Measurements from ENCODE around the gene ZCRB1.

The ZCRB1 gene

GRCh38 chr12:42327227-42327590, 1.3 kb upstream of the ZCRB1 start:
- no peak for DNase-seq (ENCODE audit: low read depth in 2 of 2)

GRCh38 chr12:42326541-42327226, 790 bp upstream of the ZCRB1 start:
- no peak for DNase-seq (ENCODE audit: low read depth in 2 of 2)

DNA sequence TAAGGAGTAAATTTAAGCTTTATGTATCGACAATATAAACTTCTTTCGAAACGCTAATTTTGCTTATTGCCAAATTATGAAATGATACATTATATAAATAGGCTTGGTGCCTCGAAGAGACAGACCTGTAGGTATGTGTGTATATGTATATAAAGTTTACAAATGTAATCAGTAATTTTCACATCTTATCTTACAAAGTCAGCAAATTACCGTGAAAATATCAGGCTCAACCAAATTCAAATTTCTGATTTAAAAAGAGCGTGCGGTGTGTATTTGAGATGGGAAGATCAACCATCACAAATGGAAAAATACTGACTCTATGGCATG, 605 bp downstream of the ZCRB1 start:
- DNase-seq (ENCODE audit: low read depth in 2 of 2) = no peak

GRCh38 chr12:42323856-42324255, 2.0 kb downstream of the ZCRB1 start:
- DNase-seq (ENCODE audit: low read depth in 2 of 2) = no peak

DNA sequence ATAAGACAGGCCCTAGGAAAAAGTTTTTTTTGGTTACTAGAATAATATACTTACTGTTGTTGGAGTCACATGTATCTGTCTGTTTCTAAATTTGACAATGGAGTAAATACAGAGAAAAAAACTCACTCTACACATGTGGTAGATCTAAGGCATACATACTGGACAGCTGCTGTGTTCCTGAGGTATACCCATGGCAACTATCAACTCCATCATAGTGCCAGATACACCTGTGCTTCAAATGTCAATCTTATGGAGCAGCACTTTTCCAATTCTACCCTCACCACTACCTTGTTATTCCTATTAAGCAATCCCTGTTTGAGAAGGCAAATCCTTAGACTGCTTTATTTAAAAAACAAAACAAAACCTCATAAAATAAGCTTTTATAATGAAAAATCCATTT, 3.3 kb downstream of the ZCRB1 start:
- no peak for DNase-seq (ENCODE audit: low read depth in 2 of 2)

GRCh38 chr12:42320796-42321195, 5.1 kb downstream of the ZCRB1 start:
- no peak for DNase-seq (ENCODE audit: low read depth in 2 of 2)

DNA sequence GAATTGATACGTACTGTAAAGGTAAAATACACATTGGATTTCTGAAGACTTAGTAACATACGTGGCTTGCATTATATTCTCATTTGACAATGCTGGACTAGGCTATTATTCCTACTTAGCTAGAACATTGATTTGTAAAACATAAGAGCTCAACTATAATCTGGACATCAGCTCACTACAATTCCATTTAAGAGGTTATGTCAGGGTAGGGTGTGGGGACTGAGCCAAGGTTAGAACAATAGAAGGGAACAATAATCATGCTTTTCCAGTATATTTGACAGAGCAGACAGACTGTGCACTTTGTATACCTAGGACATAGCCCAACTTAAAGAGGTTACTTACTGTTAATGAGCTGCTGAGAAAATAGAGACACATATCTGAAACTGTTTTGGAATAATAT, 10.8 kb downstream of the ZCRB1 start:
- no peak for DNase-seq (ENCODE audit: low read depth in 2 of 2)

GRCh38 chr12:42309996-42310395, 15.9 kb downstream of the ZCRB1 start:
- DNase-seq (ENCODE audit: low read depth in 2 of 2) = no peak

- no peak for DNase-seq (ENCODE audit: low read depth in 2 of 2)
Measured at GRCh38 chr12:42308390-42308789, 17.5 kb downstream of the ZCRB1 start.

- DNase-seq (ENCODE audit: low read depth in 2 of 2) = no peak
Measured at GRCh38 chr12:42306297-42306696, 19.6 kb downstream of the ZCRB1 start.

DNA sequence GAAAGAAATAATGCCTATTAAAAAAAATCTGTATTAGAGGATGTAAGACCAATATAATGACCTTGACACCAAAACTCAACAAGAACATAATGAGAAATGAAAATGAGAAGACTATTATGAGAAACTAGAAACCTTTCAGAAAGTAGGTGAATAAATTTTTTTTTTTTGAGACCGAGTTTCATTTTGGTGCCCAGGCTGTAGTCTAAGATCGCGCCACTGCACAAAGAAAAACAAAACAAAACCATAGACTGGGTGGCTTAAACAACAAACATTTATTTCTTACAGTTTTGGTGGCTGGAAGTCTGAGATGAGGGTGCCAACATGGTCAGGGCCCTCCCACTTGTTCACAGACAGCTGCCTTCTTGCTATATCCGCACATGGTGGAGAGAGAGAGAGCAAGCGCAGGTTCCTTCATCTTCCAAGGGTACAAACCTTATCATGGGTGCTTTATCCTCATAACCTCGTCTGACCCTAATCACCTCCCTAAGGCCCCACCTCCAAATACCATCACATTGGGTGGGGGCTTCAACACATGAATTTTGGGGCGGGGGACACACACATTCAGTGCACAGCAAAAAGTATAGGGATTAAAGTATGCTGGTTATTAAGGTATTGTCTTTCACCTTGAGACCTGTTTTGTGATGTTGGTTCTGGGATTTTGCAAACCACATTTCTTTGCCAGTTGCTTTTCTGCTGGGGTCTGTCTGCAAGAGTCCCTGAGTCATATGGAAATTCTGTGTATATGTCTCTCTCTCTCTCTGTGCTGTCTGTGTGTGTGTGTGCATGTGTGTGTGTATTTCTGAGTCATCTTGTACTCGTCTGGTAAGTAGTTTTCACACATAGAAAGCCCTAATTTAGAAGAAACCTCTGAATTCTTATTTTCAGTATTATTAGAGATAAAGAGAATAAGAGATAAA, 26.2 kb downstream of the ZCRB1 start:
- peak; percentile 37 to 46 for DNase-seq (ENCODE audit: low read depth in 2 of 2)

DNA sequence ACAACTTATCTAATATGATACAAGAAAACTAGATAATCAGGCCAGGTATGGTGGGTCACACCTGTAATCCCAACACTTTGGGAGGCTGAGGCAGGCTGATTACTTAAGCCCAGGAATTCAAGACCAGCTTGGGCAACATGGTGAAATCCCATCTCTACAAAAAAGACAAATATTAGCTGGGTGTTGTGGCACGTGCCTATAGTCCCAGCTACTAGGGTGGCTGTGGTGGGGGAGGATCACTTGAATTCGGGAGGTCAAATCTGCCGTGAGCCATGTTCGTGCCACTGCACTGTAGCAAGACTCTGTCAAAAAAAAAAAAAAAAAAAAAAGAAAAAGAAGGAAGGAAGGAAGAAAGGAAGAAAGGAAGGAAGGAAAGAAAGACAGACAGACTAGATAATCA, 27.0 kb downstream of the ZCRB1 start:
- no peak for DNase-seq (ENCODE audit: low read depth in 2 of 2)

DNA sequence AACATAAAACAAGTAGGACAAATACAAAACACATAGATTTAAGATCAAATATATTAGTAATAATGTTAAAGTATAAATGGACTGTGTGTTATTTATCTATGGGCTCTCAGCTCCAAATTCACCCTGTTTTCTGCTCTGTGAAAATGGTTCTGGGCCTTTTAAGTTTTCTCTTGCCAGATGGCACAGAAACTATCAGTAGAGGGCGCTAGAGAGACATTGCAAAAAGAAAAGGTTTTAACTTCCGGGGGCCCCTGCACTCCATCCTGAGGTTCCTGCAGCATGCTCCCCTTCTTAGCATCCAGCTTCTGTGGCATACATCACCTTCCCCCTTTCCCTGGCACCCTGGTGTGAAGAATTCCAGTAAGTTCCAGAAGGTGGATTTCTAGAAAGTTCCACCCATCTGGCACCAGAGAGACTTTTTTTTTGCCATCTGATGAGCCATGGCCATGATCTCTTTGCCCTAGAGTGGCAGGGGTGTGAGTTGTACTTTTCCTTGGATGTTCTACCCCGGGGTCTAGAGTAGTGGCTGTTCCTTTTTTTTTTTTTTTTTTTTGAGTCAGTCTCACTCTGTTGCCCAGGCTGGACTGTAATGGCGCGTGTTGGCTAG, 29.3 kb downstream of the ZCRB1 start:
- DNase-seq (ENCODE audit: low read depth in 2 of 2) = no peak

DNA sequence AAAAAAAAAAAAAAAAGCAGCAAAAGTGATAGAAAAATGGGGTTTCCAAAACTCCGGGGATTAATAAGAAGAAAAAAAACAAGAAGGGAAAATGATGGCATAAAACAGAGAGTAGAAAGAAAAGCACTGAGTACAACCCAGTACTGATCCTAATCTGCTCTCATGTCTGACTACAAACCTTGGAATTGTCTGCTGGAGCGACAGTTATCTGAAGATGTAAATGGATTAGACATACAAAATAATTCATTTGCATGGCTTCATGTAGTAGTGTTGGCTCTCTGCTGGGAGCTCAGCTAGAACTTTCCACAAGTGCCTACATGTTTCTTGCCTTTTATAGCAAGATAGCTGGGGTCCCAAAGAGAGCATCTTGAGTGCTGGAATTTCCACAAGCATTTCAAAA, 34.2 kb downstream of the ZCRB1 start:
- DNase-seq (ENCODE audit: low read depth in 2 of 2) = no peak

GRCh38 chr12:42288544-42288943, 37.4 kb downstream of the ZCRB1 start:
- no peak for DNase-seq (ENCODE audit: low read depth in 2 of 2)

DNA sequence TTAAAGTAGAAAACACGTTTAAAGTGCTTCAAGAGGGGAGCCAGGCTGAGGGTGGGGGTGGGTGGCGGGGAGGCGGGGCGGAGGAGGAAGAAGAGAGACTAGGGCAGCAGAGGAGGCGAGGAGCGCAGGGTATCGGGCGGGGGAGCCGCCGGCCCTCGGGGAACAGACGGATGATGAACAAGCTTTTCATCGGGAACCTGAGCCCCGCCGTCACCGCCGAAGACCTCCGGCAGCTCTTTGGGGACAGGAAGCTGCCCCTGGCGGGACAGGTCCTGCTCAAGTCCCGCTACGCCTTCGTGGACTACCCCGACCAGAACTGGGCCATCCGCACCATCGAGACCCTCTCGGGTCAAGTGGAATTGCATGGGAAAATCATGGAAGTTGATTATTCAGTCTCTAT, 39.2 kb downstream of the ZCRB1 start:
- no peak for DNase-seq (ENCODE audit: low read depth in 2 of 2)

- DNase-seq (ENCODE audit: low read depth in 2 of 2) = no peak
Measured at GRCh38 chr12:42285431-42285830, 40.5 kb downstream of the ZCRB1 start.

GRCh38 chr12:42284876-42285275, 41.0 kb downstream of the ZCRB1 start:
- no peak for DNase-seq (ENCODE audit: low read depth in 2 of 2)

GRCh38 chr12:42284157-42284556, 41.7 kb downstream of the ZCRB1 start:
- no peak for DNase-seq (ENCODE audit: low read depth in 2 of 2)

GRCh38 chr12:42283739-42284138, 42.2 kb downstream of the ZCRB1 start:
- no peak for DNase-seq (ENCODE audit: low read depth in 2 of 2)

- DNase-seq (ENCODE audit: low read depth in 2 of 2) = no peak
Measured at GRCh38 chr12:42282294-42282693, 43.6 kb downstream of the ZCRB1 start.

GRCh38 chr12:42281844-42282243, 44.0 kb downstream of the ZCRB1 start:
- DNase-seq (ENCODE audit: low read depth in 2 of 2) = no peak

GRCh38 chr12:42281278-42281677, 44.6 kb downstream of the ZCRB1 start:
- no peak for DNase-seq (ENCODE audit: low read depth in 2 of 2)
